ENCODE results near the gene METTL17. TPM values are rescaled to one million over a fixed set of nuclear protein-coding genes. Genes with fewer than 3 reads are reported as not detected.

The METTL17 gene
- total and polyA plus RNA-seq, 2 donors (not counting 1 experiment from before 2014, with no cell fraction given) = 28.4 to 47.7 TPM

GRCh38 chr14:21011136-21011535, 21.4 kb downstream of the METTL17 start:
- Histone ChIP-seq H3K4me1 (ENCODE audit: control insufficient read depth, extremely low read depth, insufficient read depth, low read length) (no peaks in the 10 kb centered on the region), H3K4me2 (ENCODE audit: extremely low read depth, insufficient read depth, low read length) (no peak overlapping the region), H3K9me3 (ENCODE audit: control insufficient read depth, insufficient read depth, low read depth, low read length) (no peaks in the 10 kb centered on the region), H3K79me2 (ENCODE audit: control insufficient read depth, insufficient read depth, low read length) (no peaks in the 10 kb centered on the region), H3K36me3 (ENCODE audit: control insufficient read depth, insufficient read depth, low read length) (no peaks in the 10 kb centered on the region), H3K4me3 (replicated peaks in 1 of 4; ENCODE audit: control extremely low read depth in 1 of 4, insufficient read depth in 1 of 4, low read depth in 3 of 4, low read length in 4 of 4) (no peak overlapping the region), H2AFZ (ENCODE audit: low read length) (no peak overlapping the region), H3K9ac (ENCODE audit: insufficient read depth, low read length) (no peak overlapping the region), H3K27me3 (ENCODE audit: control insufficient read depth, insufficient read depth, low read length) (peaks cover 10% of the 10 kb centered on the region), H4K20me1 (ENCODE audit: control insufficient read depth, extremely low read depth, insufficient read depth, low read length) (no peaks in the 10 kb centered on the region), H3K27ac (ENCODE audit: insufficient read depth, low read length) (no peak overlapping the region)
- peak; percentile 26 for TF ChIP-seq EZH2 (IDR thresholded peaks at IDR 0.05; ENCODE audit: low read length, missing control alignments)
- TF ChIP-seq CTCF (conservative IDR thresholded peaks at IDR 0.05 in 1 of 2, IDR thresholded peaks at IDR 0.05 in 1 of 2; ENCODE audit: low read depth in 1 of 2, low read length in 2 of 2) = no peak
- no peak for DNase-seq (ENCODE audit: low read depth in 2 of 2)

- Histone ChIP-seq H3K4me2 (ENCODE audit: extremely low read depth, insufficient read depth, low read length) (no peak overlapping the region), H3K9ac (ENCODE audit: insufficient read depth, low read length) (no peak overlapping the region), H3K27me3 (ENCODE audit: control insufficient read depth, insufficient read depth, low read length) (peaks cover 12% of the 10 kb centered on the region), H3K9me3 (ENCODE audit: control insufficient read depth, insufficient read depth, low read depth, low read length) (no peaks in the 10 kb centered on the region), H2AFZ (ENCODE audit: low read length) (no peak overlapping the region), H3K4me1 (ENCODE audit: control insufficient read depth, extremely low read depth, insufficient read depth, low read length) (no peaks in the 10 kb centered on the region), H3K36me3 (ENCODE audit: control insufficient read depth, insufficient read depth, low read length) (no peaks in the 10 kb centered on the region), H3K27ac (ENCODE audit: insufficient read depth, low read length) (no peak overlapping the region), H3K4me3 (replicated peaks in 1 of 4; ENCODE audit: control extremely low read depth in 1 of 4, insufficient read depth in 1 of 4, low read depth in 3 of 4, low read length in 4 of 4) (no peak overlapping the region), H3K79me2 (ENCODE audit: control insufficient read depth, insufficient read depth, low read length) (no peaks in the 10 kb centered on the region), H4K20me1 (ENCODE audit: control insufficient read depth, extremely low read depth, insufficient read depth, low read length) (no peaks in the 10 kb centered on the region)
- peak; percentile 64 to 87 for DNase-seq (ENCODE audit: low read depth in 2 of 2)
- TF ChIP-seq EZH2 (IDR thresholded peaks at IDR 0.05; ENCODE audit: low read length, missing control alignments) = no peak
- TF ChIP-seq CTCF (conservative IDR thresholded peaks at IDR 0.05 in 1 of 2, IDR thresholded peaks at IDR 0.05 in 1 of 2; ENCODE audit: low read depth in 1 of 2, low read length in 2 of 2) = peak; percentile 87 to 94
Measured at GRCh38 chr14:21014761-21015190, 25.0 kb downstream of the METTL17 start.

- H3K9me3 ChIP-seq (ENCODE audit: control insufficient read depth, insufficient read depth, low read depth, low read length) = no peaks in the 10 kb centered on the region
- no peaks in the 10 kb centered on the region for H3K79me2 ChIP-seq (ENCODE audit: control insufficient read depth, insufficient read depth, low read length)
- no peaks in the 10 kb centered on the region for H4K20me1 ChIP-seq (ENCODE audit: control insufficient read depth, extremely low read depth, insufficient read depth, low read length)
- no peak for TF ChIP-seq CTCF (conservative IDR thresholded peaks at IDR 0.05 in 1 of 2, IDR thresholded peaks at IDR 0.05 in 1 of 2; ENCODE audit: low read depth in 1 of 2, low read length in 2 of 2)
- no peak for TF ChIP-seq EZH2 (IDR thresholded peaks at IDR 0.05; ENCODE audit: low read length, missing control alignments)
- no peaks in the 10 kb centered on the region for H3K36me3 ChIP-seq (ENCODE audit: control insufficient read depth, insufficient read depth, low read length)
- H3K4me2 ChIP-seq (ENCODE audit: extremely low read depth, insufficient read depth, low read length) = no peak overlapping the region
- H3K27me3 ChIP-seq (ENCODE audit: control insufficient read depth, insufficient read depth, low read length) = peaks cover 13% of the 10 kb centered on the region
- no peak for DNase-seq (ENCODE audit: low read depth in 2 of 2)
- no peak overlapping the region for H3K4me3 ChIP-seq (replicated peaks in 1 of 4; ENCODE audit: control extremely low read depth in 1 of 4, insufficient read depth in 1 of 4, low read depth in 3 of 4, low read length in 4 of 4)
- H2AFZ ChIP-seq (ENCODE audit: low read length) = no peak overlapping the region
- H3K9ac ChIP-seq (ENCODE audit: insufficient read depth, low read length) = no peak overlapping the region
- no peak overlapping the region for H3K27ac ChIP-seq (ENCODE audit: insufficient read depth, low read length)
- H3K4me1 ChIP-seq (ENCODE audit: control insufficient read depth, extremely low read depth, insufficient read depth, low read length) = no peaks in the 10 kb centered on the region
Measured at GRCh38 chr14:21015312-21015711, 25.5 kb downstream of the METTL17 start.

Data from fibroblast of lung (primary cell).